ENCODE measurements around the gene FXYD6. TPM values are rescaled to one million over a fixed set of nuclear protein-coding genes. Genes with fewer than 3 reads are reported as not detected.
A peak's percentile ranks its signal among the peaks of the same experiment; 100 is the strongest.

The FXYD6 gene
- total and polyA plus RNA-seq, 2 donors from 2014 or later: 57.8 to 62.7 TPM

DNA sequence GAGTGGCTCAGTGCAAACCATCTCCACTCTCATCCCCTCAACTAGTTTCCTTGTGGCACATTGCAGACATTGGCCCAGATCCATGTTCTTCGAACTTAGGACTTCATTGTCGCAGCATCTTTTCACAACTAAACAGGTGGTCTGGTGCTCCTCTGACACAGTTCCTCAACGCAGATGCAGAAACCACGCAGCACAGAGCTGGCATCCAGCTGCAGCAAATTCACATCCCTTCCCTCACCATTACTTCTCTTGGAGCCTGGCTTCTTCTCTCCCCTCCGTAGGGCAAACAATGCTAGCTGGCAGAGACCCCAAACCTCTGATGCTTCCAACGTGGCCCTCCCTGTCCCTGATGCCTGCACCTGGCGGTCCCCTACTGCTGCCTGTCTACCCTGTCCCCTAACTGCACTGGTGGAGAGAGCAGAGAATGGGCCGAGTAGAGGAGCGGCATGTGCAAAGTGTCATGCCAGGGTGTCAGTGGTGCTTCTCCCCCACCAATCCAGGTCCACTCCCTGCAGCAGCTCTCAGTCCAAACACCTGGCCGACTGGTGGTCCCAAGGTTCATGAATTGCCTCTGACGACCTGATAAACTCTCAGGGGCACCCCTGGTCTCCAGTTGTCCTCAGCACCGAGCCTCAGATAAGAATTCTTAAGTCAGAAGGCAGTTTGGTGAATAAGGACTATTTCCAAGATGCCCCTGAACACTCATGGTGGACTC lies 34.6 kb upstream of the FXYD6 start:
- DNase-seq (peak in 1 of 5 donors; percentile 14), FAIRE-seq (no peak)
- intact Hi-C loops (cut with DNase I): no loop called here

DNA sequence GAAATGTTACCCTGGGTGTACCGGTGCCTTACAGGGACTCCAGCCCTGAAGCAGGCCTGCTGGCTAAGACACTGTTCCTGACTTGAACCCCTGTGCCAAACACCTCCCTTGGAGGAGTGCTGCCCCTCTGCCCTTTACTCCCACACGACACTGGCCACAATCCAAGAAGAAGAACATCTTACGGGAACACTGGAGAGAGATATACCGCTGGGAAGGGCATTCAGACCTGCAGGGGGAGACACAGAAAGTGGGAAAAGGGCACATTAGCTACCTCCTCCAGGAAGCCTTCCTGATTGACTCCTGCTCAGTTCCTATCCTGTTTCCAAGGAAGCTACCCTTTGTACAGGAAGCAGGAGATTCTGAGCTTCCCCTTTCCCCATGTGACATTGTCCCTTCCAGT lies 34.1 kb upstream of the FXYD6 start:
- Histone ChIP-seq H3K9ac (ENCODE audit: low read length in 3 of 3) (no peak overlapping the region), H3K4me1 (ENCODE audit: control insufficient read depth in 2 of 3, insufficient read depth in 2 of 3, low read depth in 1 of 3, low read length in 3 of 3) (peaks cover 0 to 5% (median 4%) of the 10 kb centered on the region in 3 donors), H3K36me3 (ENCODE audit: control insufficient read depth in 2 of 3, insufficient read depth in 3 of 3, low read length in 3 of 3) (no peaks in the 10 kb centered on the region), H3K4me3 (ENCODE audit: low read length in 3 of 3) (no peak overlapping the region), H3K27ac (ENCODE audit: low read depth in 2 of 2, low read length in 2 of 2) (no peak overlapping the region), H3K9me3 (ENCODE audit: control insufficient read depth in 2 of 3, insufficient read depth in 1 of 3, low read length in 3 of 3) (no peaks in the 10 kb centered on the region), H3K27me3 (ENCODE audit: control insufficient read depth, insufficient read depth, low read length) (no peaks in the 10 kb centered on the region)
- intact Hi-C loops (cut with DNase I): no loop called here
- peak in 1 of 5 donors; percentile 15 for DNase-seq
- TF ChIP-seq, protein P1, sequence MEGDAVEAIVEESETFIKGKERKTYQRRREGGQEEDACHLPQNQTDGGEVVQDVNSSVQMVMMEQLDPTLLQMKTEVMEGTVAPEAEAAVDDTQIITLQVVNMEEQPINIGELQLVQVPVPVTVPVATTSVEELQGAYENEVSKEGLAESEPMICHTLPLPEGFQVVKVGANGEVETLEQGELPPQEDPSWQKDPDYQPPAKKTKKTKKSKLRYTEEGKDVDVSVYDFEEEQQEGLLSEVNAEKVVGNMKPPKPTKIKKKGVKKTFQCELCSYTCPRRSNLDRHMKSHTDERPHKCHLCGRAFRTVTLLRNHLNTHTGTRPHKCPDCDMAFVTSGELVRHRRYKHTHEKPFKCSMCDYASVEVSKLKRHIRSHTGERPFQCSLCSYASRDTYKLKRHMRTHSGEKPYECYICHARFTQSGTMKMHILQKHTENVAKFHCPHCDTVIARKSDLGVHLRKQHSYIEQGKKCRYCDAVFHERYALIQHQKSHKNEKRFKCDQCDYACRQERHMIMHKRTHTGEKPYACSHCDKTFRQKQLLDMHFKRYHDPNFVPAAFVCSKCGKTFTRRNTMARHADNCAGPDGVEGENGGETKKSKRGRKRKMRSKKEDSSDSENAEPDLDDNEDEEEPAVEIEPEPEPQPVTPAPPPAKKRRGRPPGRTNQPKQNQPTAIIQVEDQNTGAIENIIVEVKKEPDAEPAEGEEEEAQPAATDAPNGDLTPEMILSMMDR (IDR thresholded peaks at IDR 0.05; ENCODE audit: borderline replicate concordance, extremely low read depth, insufficient read depth): no peak
- FAIRE-seq: no peak

More for the DNA sequence above, 34.6 kb upstream of the FXYD6 start:
- Histone ChIP-seq H3K4me1 (ENCODE audit: control insufficient read depth in 2 of 3, insufficient read depth in 2 of 3, low read depth in 1 of 3, low read length in 3 of 3) (peaks cover 0 to 5% (median 4%) of the 10 kb centered on the region in 3 donors), H3K27me3 (ENCODE audit: control insufficient read depth, insufficient read depth, low read length) (no peaks in the 10 kb centered on the region), H3K27ac (ENCODE audit: low read depth in 2 of 2, low read length in 2 of 2) (no peak overlapping the region), H3K9ac (ENCODE audit: low read length in 3 of 3) (no peak overlapping the region), H3K36me3 (ENCODE audit: control insufficient read depth in 2 of 3, insufficient read depth in 3 of 3, low read length in 3 of 3) (no peaks in the 10 kb centered on the region), H3K4me3 (ENCODE audit: low read length in 3 of 3) (no peak overlapping the region), H3K9me3 (ENCODE audit: control insufficient read depth in 2 of 3, insufficient read depth in 1 of 3, low read length in 3 of 3) (no peaks in the 10 kb centered on the region)
- TF ChIP-seq, protein P1 (IDR thresholded peaks at IDR 0.05; ENCODE audit: borderline replicate concordance, extremely low read depth, insufficient read depth): no peak

DNA sequence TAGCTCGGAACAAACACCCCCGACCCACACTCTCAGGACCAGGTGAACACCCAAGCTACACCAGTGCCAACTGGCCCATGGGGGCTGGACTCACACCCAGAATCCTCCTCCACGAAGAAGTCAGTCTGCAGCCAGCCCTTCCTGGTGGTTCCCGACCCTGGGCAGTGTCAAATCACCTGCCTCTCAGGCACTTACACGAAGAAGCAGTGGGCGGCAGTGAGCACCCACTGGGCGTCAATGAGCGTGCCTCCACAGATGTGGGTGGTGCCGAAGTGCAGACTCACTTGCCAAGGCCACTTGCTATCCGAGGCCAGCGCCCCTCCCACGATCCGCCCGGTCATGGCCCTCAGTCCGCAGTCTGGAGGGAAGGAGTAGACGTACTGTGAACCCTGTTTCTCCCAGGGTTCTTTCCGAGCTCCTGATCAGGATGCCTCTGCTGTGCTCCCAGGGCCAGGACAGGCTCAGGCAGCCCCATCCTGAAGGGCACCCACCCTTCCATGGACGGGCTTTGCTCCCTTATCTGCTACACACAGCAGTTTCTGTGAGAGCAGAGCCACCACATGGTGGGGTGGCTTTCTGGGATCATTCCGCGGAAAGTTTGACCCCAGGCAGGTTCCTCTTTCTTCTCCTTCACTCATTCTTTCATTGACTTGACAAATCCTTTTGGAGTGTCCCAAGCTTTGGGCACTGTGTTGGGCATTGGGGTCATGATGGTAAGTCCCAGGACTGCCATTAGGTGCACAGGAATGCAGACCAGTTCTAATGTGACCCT lies 33.3 kb upstream of the FXYD6 start:
- Histone ChIP-seq H3K9ac (ENCODE audit: low read length in 3 of 3) (no peak overlapping the region), H3K9me3 (ENCODE audit: control insufficient read depth in 2 of 3, insufficient read depth in 1 of 3, low read length in 3 of 3) (no peaks in the 10 kb centered on the region), H3K27me3 (ENCODE audit: control insufficient read depth, insufficient read depth, low read length) (no peaks in the 10 kb centered on the region), H3K36me3 (ENCODE audit: control insufficient read depth in 2 of 3, insufficient read depth in 3 of 3, low read length in 3 of 3) (no peaks in the 10 kb centered on the region), H3K27ac (ENCODE audit: low read depth in 2 of 2, low read length in 2 of 2) (no peak overlapping the region), H3K4me1 (ENCODE audit: control insufficient read depth in 2 of 3, insufficient read depth in 2 of 3, low read depth in 1 of 3, low read length in 3 of 3) (peaks cover 0 to 5% (median 4%) of the 10 kb centered on the region in 3 donors), H3K4me3 (ENCODE audit: low read length in 3 of 3) (no peak overlapping the region)
- TF ChIP-seq, protein P1 (IDR thresholded peaks at IDR 0.05; ENCODE audit: borderline replicate concordance, extremely low read depth, insufficient read depth): no peak
- intact Hi-C loops (cut with DNase I): no loop called here
- FAIRE-seq (no peak), DNase-seq (peak in 1 of 5 donors; percentile 32)
